SK-N-SH (cell line): ENCODE results near the gene CPNE1.
"Not testable (repeated sequence)": the region's sequence is repeated elsewhere in the genome, so short reads cannot be mapped to it uniquely, and the experiment has no call there.

Source experiments
- EZH2phosphoT487 ChIP-seq: fragments of 200-600 bp; sonication (generic); IDR thresholded peaks from 2 replicates; pipeline ENCODE4 v1.6.1; 2017; ENCODE audit warnings: low read depth, mixed run types, mild to moderate bottlenecking, antibody characterized with exemption, moderate library complexity, borderline replicate concordance
- FOXM1 ChIP-seq: IDR thresholded peaks from 2 replicates; pipeline ENCODE4 v1.4.0; 2012; ENCODE audit warnings: low read depth, mild to moderate bottlenecking
- GATA2 ChIP-seq: sonication (generic); formaldehyde crosslinking; IDR thresholded peaks from 2 replicates; pipeline ENCODE4 v1.5.0; 2020; ENCODE audit warnings: mild to moderate bottlenecking, missing genetic modification reagents
- NRF1 ChIP-seq: IDR thresholded peaks from 2 replicates; pipeline ENCODE4 v1.6.1; 2012; ENCODE audit warnings: low read depth, mild to moderate bottlenecking, low read length
- POLR2AphosphoS5 ChIP-seq: IDR thresholded peaks from 2 replicates; pipeline ENCODE4 v1.6.1; 2012; ENCODE audit warnings: low read depth, low read length
- RFX5 ChIP-seq: IDR thresholded peaks from 2 replicates; pipeline ENCODE4 v1.6.1; 2012; ENCODE audit warnings: mild to moderate bottlenecking, improper control_type of control experiment, low read length
- SIN3A ChIP-seq: IDR thresholded peaks from 2 replicates; pipeline ENCODE4 v1.6.1; 2012; ENCODE audit warnings: low read depth, mild to moderate bottlenecking, low read length, moderate library complexity, borderline replicate concordance
- TEAD4 ChIP-seq: IDR thresholded peaks from 2 replicates; pipeline ENCODE4 v1.4.0; 2012; ENCODE audit warnings: mild to moderate bottlenecking, borderline replicate concordance; ENCODE audit not compliant: insufficient read depth
- TF ChIP-seq, protein P1 (sequence below): fragments of 200-600 bp; sonication (generic); IDR thresholded peaks from 2 replicates; pipeline ENCODE4 v1.6.1; 2017; ENCODE audit warnings: antibody characterized with exemption, mild to moderate bottlenecking, moderate library complexity
- TF ChIP-seq, protein P2 (sequence below): IDR thresholded peaks from 2 replicates; pipeline ENCODE4 v1.6.1; 2012; ENCODE audit warnings: mild to moderate bottlenecking, low read depth, low read length, moderate library complexity
- TF ChIP-seq, protein P3 (sequence below): IDR thresholded peaks from 2 replicates; pipeline ENCODE4 v1.4.0; 2012; ENCODE audit warnings: low read depth, borderline replicate concordance

DNA sequence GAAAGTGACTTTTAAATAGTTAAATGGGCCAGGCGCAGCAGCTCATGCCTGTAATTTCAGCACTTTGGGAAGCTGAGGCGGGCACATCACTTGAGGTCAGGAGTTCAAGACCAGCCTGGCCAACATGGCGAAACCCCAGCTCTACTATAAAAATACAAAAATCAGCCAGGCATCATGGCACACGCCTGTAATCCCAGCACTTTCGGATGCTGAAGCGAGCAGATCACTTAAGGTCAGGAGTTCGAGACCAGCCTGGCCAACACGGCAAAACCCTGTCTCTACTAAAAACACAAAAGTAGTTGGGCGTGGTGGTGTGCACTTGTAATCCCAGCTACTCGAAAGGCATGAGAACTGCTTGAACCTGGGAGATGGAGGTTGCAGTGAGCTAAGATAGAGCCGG is 41.2 kb upstream of the CPNE1 start:
- TF ChIP-seq GATA2 (CRISPR knock-in tag); NRF1; POLR2AphosphoS5; FOXM1; EZH2phosphoT487; SIN3A; RFX5; TEAD4: not testable (repeated sequence)
- TF ChIP-seq, protein P1, sequence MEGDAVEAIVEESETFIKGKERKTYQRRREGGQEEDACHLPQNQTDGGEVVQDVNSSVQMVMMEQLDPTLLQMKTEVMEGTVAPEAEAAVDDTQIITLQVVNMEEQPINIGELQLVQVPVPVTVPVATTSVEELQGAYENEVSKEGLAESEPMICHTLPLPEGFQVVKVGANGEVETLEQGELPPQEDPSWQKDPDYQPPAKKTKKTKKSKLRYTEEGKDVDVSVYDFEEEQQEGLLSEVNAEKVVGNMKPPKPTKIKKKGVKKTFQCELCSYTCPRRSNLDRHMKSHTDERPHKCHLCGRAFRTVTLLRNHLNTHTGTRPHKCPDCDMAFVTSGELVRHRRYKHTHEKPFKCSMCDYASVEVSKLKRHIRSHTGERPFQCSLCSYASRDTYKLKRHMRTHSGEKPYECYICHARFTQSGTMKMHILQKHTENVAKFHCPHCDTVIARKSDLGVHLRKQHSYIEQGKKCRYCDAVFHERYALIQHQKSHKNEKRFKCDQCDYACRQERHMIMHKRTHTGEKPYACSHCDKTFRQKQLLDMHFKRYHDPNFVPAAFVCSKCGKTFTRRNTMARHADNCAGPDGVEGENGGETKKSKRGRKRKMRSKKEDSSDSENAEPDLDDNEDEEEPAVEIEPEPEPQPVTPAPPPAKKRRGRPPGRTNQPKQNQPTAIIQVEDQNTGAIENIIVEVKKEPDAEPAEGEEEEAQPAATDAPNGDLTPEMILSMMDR, result not testable (repeated sequence)
- TF ChIP-seq, protein P2, sequence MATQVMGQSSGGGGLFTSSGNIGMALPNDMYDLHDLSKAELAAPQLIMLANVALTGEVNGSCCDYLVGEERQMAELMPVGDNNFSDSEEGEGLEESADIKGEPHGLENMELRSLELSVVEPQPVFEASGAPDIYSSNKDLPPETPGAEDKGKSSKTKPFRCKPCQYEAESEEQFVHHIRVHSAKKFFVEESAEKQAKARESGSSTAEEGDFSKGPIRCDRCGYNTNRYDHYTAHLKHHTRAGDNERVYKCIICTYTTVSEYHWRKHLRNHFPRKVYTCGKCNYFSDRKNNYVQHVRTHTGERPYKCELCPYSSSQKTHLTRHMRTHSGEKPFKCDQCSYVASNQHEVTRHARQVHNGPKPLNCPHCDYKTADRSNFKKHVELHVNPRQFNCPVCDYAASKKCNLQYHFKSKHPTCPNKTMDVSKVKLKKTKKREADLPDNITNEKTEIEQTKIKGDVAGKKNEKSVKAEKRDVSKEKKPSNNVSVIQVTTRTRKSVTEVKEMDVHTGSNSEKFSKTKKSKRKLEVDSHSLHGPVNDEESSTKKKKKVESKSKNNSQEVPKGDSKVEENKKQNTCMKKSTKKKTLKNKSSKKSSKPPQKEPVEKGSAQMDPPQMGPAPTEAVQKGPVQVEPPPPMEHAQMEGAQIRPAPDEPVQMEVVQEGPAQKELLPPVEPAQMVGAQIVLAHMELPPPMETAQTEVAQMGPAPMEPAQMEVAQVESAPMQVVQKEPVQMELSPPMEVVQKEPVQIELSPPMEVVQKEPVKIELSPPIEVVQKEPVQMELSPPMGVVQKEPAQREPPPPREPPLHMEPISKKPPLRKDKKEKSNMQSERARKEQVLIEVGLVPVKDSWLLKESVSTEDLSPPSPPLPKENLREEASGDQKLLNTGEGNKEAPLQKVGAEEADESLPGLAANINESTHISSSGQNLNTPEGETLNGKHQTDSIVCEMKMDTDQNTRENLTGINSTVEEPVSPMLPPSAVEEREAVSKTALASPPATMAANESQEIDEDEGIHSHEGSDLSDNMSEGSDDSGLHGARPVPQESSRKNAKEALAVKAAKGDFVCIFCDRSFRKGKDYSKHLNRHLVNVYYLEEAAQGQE, result not testable (repeated sequence)
- TF ChIP-seq, protein P3, sequence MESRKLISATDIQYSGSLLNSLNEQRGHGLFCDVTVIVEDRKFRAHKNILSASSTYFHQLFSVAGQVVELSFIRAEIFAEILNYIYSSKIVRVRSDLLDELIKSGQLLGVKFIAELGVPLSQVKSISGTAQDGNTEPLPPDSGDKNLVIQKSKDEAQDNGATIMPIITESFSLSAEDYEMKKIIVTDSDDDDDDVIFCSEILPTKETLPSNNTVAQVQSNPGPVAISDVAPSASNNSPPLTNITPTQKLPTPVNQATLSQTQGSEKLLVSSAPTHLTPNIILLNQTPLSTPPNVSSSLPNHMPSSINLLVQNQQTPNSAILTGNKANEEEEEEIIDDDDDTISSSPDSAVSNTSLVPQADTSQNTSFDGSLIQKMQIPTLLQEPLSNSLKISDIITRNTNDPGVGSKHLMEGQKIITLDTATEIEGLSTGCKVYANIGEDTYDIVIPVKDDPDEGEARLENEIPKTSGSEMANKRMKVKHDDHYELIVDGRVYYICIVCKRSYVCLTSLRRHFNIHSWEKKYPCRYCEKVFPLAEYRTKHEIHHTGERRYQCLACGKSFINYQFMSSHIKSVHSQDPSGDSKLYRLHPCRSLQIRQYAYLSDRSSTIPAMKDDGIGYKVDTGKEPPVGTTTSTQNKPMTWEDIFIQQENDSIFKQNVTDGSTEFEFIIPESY, result not testable (repeated sequence)
